C4-2B (cell line): ENCODE measurements around the gene CGAS.
"Not testable (repeated sequence)": the region's sequence is repeated elsewhere in the genome, so short reads cannot be mapped to it uniquely, and the experiment has no call there.

ENCODE experiments used
- H3K27ac ChIP-seq: fragments of 450-650 bp; 2 replicates; pipeline ENCODE4 v1.5.1; 2017
- CTCF ChIP-seq: fragments of 450-650 bp; conservative IDR thresholded peaks from 2 replicates; pipeline ENCODE4 v1.5.1; 2017; ENCODE audit warnings: mild to moderate bottlenecking
- ZFX ChIP-seq: fragments of 450-650 bp; IDR thresholded peaks from 2 replicates; pipeline ENCODE4 v1.6.1; 2017

CGAS gene

GRCh38 chr6:73471686-73472290, 19.7 kb upstream of the CGAS start:
- TF ChIP-seq CTCF (no peak), ZFX (no peak)
- no peak overlapping the region for H3K27ac ChIP-seq

GRCh38 chr6:73461537-73462350, 9.6 kb upstream of the CGAS start, which contains the start of gene MTO1:
Gene MTO1 (plus strand): TSS chr6:73461737. CDS start chr6:73461855, 118 bp downstream.
- no peak for TF ChIP-seq ZFX
- no peak for TF ChIP-seq CTCF

GRCh38 chr6:73460056-73460455, 8.0 kb upstream of the CGAS start:
- no peak overlapping the region for H3K27ac ChIP-seq
- TF ChIP-seq ZFX: no peak
- TF ChIP-seq CTCF: no peak

More at GRCh38 chr6:73461537-73462350, 9.6 kb upstream of the CGAS start, which contains the start of gene MTO1:
- peak within 1 kb of the TSS; percentile 92 for H3K27ac ChIP-seq

GRCh38 chr6:73459474-73459873, 7.4 kb upstream of the CGAS start:
- H3K27ac ChIP-seq: not testable (repeated sequence)

- no peak for TF ChIP-seq CTCF
- no peak for TF ChIP-seq ZFX
- H3K27ac ChIP-seq: no peak overlapping the region
Measured at GRCh38 chr6:73455865-73456629, 4.0 kb upstream of the CGAS start.

GRCh38 chr6:73451223-73452106, 632 bp downstream of the CGAS start:
- TF ChIP-seq ZFX (no peak), CTCF (no peak)
- H3K27ac ChIP-seq: no peak overlapping the region

GRCh38 chr6:73443555-73443954, 8.5 kb downstream of the CGAS start:
- H3K27ac ChIP-seq: no peak overlapping the region
- TF ChIP-seq CTCF (no peak), ZFX (no peak)
